ENCODE data around the gene ZNF765.
"Not testable (repeated sequence)": the region's sequence is repeated elsewhere in the genome, so short reads cannot be mapped to it uniquely, and the experiment has no call there.

The ZNF765 gene

GRCh38 chr19:53422551-53422950, 27.6 kb downstream of the ZNF765 start:
- DNase-seq (ENCODE audit: low spot score) = no peak

- DNase-seq (ENCODE audit: low spot score) = not testable (repeated sequence)
These were observed 28.1 kb downstream of the ZNF765 start for GRCh38 chr19:53423074-53423473.

- not testable (repeated sequence) for DNase-seq (ENCODE audit: low spot score)
These were observed 28.7 kb downstream of the ZNF765 start for GRCh38 chr19:53423680-53424079.

- peak; percentile 76 for DNase-seq (ENCODE audit: low spot score)
These were observed 30.1 kb downstream of the ZNF765 start for GRCh38 chr19:53424968-53425597.

GRCh38 chr19:53431399-53432087, 36.6 kb downstream of the ZNF765 start, which contains the start of gene ZNF761:
ZNF761 (plus strand) TSS chr19:53431984; CDS start chr19:53447269, 15,285 bp downstream.
- DNase-seq (ENCODE audit: low spot score) = peak; percentile 97

GRCh38 chr19:53432088-53432661, 37.2 kb downstream of the ZNF765 start:
- peak; percentile 22 for DNase-seq (ENCODE audit: low spot score)

GRCh38 chr19:53443809-53444208, 48.9 kb downstream of the ZNF765 start:
- not testable (repeated sequence) for DNase-seq (ENCODE audit: low spot score)

GRCh38 chr19:53447196-53447595, 52.2 kb downstream of the ZNF765 start:
- DNase-seq (ENCODE audit: low spot score) = not testable (repeated sequence)

GRCh38 chr19:53455828-53456227, 60.9 kb downstream of the ZNF765 start:
- DNase-seq (ENCODE audit: low spot score) = no peak

- not testable (repeated sequence) for DNase-seq (ENCODE audit: low spot score)
These were observed 65.3 kb downstream of the ZNF765 start for GRCh38 chr19:53460131-53460721.

GRCh38 chr19:53461866-53462265, 66.9 kb downstream of the ZNF765 start:
- DNase-seq (ENCODE audit: low spot score) = no peak

GRCh38 chr19:53462861-53463260, 67.9 kb downstream of the ZNF765 start:
- no peak for DNase-seq (ENCODE audit: low spot score)

- peak; percentile 33 for DNase-seq (ENCODE audit: low spot score)
These were observed 68.3 kb downstream of the ZNF765 start for GRCh38 chr19:53463263-53463662.

GRCh38 chr19:53466726-53467484, 72.0 kb downstream of the ZNF765 start:
- DNase-seq (ENCODE audit: low spot score) = peak; percentile 31

- DNase-seq (ENCODE audit: low spot score) = peak; percentile 97
These were observed 72.7 kb downstream of the ZNF765 start, which contains the start of gene ZNF813 for GRCh38 chr19:53467485-53468262. ZNF813 (plus strand) TSS chr19:53467733; CDS start chr19:53483823, 16,090 bp downstream.

- not testable (repeated sequence) for DNase-seq (ENCODE audit: low spot score)
These were observed 73.7 kb downstream of the ZNF765 start for GRCh38 chr19:53468628-53469027.

- no peak for DNase-seq (ENCODE audit: low spot score)
These were observed 77.0 kb downstream of the ZNF765 start for GRCh38 chr19:53471916-53472315.

- DNase-seq (ENCODE audit: low spot score) = not testable (repeated sequence)
These were observed 79.9 kb downstream of the ZNF765 start for GRCh38 chr19:53474832-53475231.

GRCh38 chr19:53475470-53475869, 80.5 kb downstream of the ZNF765 start:
- not testable (repeated sequence) for DNase-seq (ENCODE audit: low spot score)
